Measurements from ENCODE around the gene MAVS. TPM values are rescaled to one million over a fixed set of nuclear protein-coding genes. Genes with fewer than 3 reads are reported as not detected.

MAVS gene
- total and polyA plus RNA-seq, 5 donors from 2014 or later: 3.5 to 26.1 (median 3.8) TPM

DNA sequence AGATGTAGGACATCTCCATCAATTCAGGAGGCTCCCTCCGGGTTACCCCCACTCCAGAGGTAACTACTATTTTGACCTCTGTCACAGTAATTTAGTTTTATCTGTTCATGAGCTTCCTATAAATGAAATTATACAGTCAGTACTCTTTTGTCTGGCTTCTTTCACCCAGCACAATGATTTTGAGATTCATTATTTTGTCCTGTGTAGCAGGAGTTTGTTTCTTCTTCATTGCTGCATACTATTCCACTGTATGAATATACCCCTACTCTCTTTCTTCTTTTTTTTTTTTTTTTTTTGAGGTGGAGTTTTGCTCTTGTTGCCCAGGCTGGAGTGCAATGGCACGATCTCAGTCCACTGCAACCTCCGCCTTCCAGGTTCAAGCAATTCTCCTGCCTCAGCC is 38.1 kb upstream of the MAVS start:
- H3K9me3 Mint-ChIP-seq: peaks cover 0 to 2% (median 0%) of the 10 kb centered on the region in 7 donors
- DNase-seq (no peak), ATAC-seq (ENCODE audit: low read depth in 2 of 2) (no peak)
- peaks cover 62% of the 10 kb centered on the region for H3K4me1 ChIP-seq (ENCODE audit: control insufficient read depth, insufficient read depth, low read length, poor library complexity, severe bottlenecking)
- H3K4me3 ChIP-seq (ENCODE audit: low read depth, low read length): no peak overlapping the region
- peak overlapping the region in 2 of 3 donors; percentile 89 to 91 for H3K27ac Mint-ChIP-seq
- H3K36me3 Mint-ChIP-seq: peaks cover 32% of the 10 kb centered on the region
- H3K4me3 Mint-ChIP-seq: peak overlapping the region in 2 of 4 donors; percentile 73 to 87
- peaks cover 15 to 84% (median 57%) of the 10 kb centered on the region in 4 donors for H3K4me1 Mint-ChIP-seq
- no peaks in the 10 kb centered on the region for H3K27me3 ChIP-seq (ENCODE audit: control insufficient read depth, insufficient read depth, low read length)
- H3K27me3 Mint-ChIP-seq: no peaks in the 10 kb centered on the region
- peak overlapping the region; percentile 66 for H3K27ac ChIP-seq (ENCODE audit: insufficient read depth, low read length, poor library complexity, severe bottlenecking)
- H3K9me3 ChIP-seq (ENCODE audit: control insufficient read depth in 2 of 2, low read length in 2 of 2): no peaks in the 10 kb centered on the region
- peaks cover 26% of the 10 kb centered on the region for H3K36me3 ChIP-seq (ENCODE audit: control insufficient read depth, insufficient read depth, low read length)

DNA sequence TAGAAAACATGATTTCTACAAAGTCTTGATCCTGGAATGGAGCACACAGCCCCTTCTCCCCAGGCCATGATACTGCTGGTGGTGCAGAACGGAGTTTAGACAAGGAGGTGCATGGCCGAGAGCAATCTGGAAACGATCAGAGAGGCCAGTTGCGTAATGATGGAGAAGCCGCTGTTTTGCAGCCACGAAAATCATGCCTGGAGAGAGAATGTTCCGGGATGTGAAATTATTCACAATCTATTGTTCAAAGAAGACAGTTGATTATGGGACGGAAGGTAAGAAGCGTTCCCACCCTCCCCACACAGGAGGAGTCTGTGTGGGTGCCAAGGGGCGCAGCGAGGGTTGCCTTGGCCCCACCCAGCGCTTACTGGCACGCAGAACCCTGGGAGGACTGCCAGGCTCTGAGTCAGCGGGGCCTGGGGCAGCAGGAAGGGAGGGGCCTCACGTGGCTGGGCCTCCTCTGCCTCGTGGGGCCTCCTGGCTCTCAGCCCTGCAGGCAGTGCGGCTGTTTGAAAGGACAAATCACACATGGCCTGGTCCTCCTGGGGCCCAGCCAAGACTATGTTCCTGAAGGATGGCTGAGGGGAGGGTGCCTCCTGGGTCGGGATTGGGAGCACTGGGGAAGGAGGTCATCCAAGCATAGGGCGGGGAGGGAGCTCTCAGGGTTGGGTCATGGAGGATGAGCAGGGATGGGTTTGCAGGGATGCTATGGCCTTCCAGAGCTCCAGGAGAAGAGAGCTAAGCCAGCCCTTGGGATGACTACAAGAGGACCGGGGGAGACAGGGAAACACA is 35.0 kb upstream of the MAVS start:
- peak; percentile 96 for ATAC-seq (ENCODE audit: low read depth in 2 of 2)
- H3K4me3 ChIP-seq (ENCODE audit: low read depth, low read length): peak overlapping the region; percentile 86

DNA sequence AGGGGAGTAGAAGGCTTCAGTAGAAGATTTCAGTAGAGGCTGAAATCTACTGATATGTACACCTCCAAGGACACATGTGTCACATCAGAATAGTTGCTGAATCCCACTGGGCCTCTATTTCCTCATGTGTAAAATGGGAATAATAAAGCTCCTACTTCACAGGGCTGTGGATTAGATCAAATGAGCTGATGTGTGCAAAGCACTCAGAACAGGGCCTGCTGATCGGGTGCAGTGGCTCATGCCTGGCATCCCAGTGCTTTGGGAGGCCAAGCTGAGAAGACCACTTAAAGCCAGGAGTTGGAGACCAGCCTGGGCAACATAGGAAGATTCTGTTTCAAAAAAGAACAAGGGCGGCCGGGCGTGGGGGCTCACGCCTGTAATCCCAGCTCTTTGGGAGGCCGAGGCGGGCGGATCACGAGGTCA is 34.4 kb upstream of the MAVS start:
- H3K9me3 ChIP-seq (ENCODE audit: control insufficient read depth in 2 of 2, low read length in 2 of 2): no peaks in the 10 kb centered on the region
- Mint-ChIP-seq H3K4me3 (peak overlapping the region; percentile 88 to 99 (median 92)), H3K9me3 (peaks cover 0 to 2% (median 0%) of the 10 kb centered on the region in 7 donors), H3K36me3 (peaks cover under 1% of the 10 kb centered on the region), H3K4me1 (peaks cover 15 to 85% (median 57%) of the 10 kb centered on the region in 4 donors), H3K27ac (peak overlapping the region; percentile 94 to 99 (median 95)), H3K27me3 (no peaks in the 10 kb centered on the region)
- peaks cover 80% of the 10 kb centered on the region for H3K4me1 ChIP-seq (ENCODE audit: control insufficient read depth, insufficient read depth, low read length, poor library complexity, severe bottlenecking)
- no peak for ATAC-seq (ENCODE audit: low read depth in 2 of 2)
- no peaks in the 10 kb centered on the region for H3K27me3 ChIP-seq (ENCODE audit: control insufficient read depth, insufficient read depth, low read length)
- H3K36me3 ChIP-seq (ENCODE audit: control insufficient read depth, insufficient read depth, low read length): no peaks in the 10 kb centered on the region
- no peak for DNase-seq
- H3K4me3 ChIP-seq (ENCODE audit: low read depth, low read length): peak overlapping the region; percentile 57
- H3K27ac ChIP-seq (ENCODE audit: insufficient read depth, low read length, poor library complexity, severe bottlenecking): peak overlapping the region; percentile 95

More for the DNA sequence above, 35.0 kb upstream of the MAVS start:
- Histone ChIP-seq H3K27ac (ENCODE audit: insufficient read depth, low read length, poor library complexity, severe bottlenecking) (peak overlapping the region; percentile 95), H3K9me3 (ENCODE audit: control insufficient read depth in 2 of 2, low read length in 2 of 2) (no peaks in the 10 kb centered on the region), H3K36me3 (ENCODE audit: control insufficient read depth, insufficient read depth, low read length) (no peaks in the 10 kb centered on the region), H3K4me1 (ENCODE audit: control insufficient read depth, insufficient read depth, low read length, poor library complexity, severe bottlenecking) (peaks cover 82% of the 10 kb centered on the region), H3K27me3 (ENCODE audit: control insufficient read depth, insufficient read depth, low read length) (no peaks in the 10 kb centered on the region)
- peaks cover 6% of the 10 kb centered on the region for H3K36me3 Mint-ChIP-seq
- no peaks in the 10 kb centered on the region for H3K27me3 Mint-ChIP-seq
- peaks cover 0 to 2% (median 0%) of the 10 kb centered on the region in 7 donors for H3K9me3 Mint-ChIP-seq
- DNase-seq: peak; percentile 84 to 98 (median 90)
- peak overlapping the region; percentile 94 to 99 (median 95) for H3K27ac Mint-ChIP-seq
- H3K4me1 Mint-ChIP-seq: peaks cover 20 to 86% (median 59%) of the 10 kb centered on the region in 4 donors
- H3K4me3 Mint-ChIP-seq: peak overlapping the region; percentile 88 to 99 (median 92)

DNA sequence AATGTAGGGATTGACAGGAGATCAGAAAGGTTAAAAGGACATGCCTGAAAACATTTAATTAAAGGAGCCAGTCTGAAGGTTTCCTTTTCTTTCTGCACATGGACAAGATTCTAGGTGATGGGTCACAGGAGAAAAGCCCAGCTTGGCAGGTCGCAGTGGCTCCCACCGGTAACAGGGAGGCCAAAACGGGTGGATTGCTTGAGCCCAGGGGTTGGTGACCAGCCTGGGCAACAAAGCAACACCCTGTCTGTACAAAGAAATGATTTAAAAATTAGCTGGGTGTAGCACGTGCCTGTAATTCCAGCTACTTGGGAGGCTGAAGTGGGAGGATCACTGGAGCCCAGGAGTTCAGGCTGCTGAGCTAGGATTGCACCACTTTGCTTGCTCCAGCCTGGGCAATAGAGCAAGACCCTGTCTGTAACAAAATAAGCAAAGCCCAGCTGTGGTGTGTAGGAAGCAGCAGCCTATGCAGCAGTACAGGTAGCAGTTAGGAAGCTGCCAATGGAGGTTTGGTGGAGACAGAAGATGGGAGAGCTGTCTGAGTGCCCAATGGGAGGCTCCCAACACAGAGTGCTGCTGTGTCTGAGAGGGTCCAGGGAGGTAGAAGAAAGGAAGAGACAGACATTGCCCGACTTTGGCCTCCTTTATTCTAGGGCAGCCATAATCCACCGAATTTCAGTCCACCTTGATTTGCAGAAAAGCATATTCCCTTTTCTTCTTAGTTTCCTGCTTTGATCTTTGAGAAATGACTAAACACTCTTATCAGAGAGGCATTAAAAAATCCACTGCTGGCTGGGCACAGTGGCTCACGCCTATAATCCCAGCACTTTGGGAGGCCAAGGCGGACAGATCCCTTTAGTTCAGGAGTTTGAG is 33.4 kb upstream of the MAVS start:
- peaks cover 15 to 82% (median 54%) of the 10 kb centered on the region in 4 donors for H3K4me1 Mint-ChIP-seq
- H3K4me1 ChIP-seq (ENCODE audit: control insufficient read depth, insufficient read depth, low read length, poor library complexity, severe bottlenecking): peaks cover 76% of the 10 kb centered on the region
- DNase-seq: no peak

DNA sequence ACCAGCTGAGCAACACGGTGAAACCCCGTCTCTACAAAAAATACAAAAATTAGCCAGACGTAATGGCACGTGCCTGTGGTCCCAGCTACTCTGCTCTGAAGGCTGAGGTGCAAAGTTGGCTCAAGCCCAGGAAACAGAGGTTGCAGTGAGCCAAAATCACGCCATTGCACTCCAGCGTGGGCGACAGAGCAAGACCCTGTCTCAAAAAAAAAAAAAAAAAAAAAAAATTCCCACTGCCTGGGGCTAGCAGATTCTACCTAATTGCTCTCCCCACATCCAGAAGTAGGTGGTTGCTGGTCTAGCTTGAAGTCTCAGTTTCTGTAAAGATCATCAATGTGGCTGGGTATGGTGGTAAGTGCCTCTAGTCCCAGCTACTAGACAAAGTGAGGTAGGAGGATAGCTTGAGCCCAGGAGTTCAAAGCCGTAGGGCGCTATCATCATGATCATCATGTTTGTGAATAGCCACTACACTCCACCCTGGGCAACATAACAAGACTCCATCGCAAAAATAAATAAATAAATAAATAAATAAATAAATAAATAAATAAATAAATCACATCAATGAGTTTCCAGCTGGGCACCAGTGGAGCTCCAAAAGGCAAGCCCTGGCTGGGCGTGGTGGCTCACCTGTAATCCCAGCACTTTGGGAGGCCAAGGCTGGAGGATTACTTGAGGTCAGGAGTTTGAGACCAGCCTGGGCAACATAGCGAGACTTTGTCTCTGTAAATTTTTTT is 32.6 kb upstream of the MAVS start:
- no peaks in the 10 kb centered on the region for H3K36me3 Mint-ChIP-seq
- no peak overlapping the region for H3K4me3 ChIP-seq (ENCODE audit: low read depth, low read length)
- H3K4me1 ChIP-seq (ENCODE audit: control insufficient read depth, insufficient read depth, low read length, poor library complexity, severe bottlenecking): peaks cover 84% of the 10 kb centered on the region
- H3K9me3 ChIP-seq (ENCODE audit: control insufficient read depth in 2 of 2, low read length in 2 of 2): no peaks in the 10 kb centered on the region
- H3K9me3 Mint-ChIP-seq: peaks cover 0 to 2% (median 0%) of the 10 kb centered on the region in 7 donors
- H3K27ac ChIP-seq (ENCODE audit: insufficient read depth, low read length, poor library complexity, severe bottlenecking): peak overlapping the region; percentile 95
- H3K36me3 ChIP-seq (ENCODE audit: control insufficient read depth, insufficient read depth, low read length): no peaks in the 10 kb centered on the region
- no peaks in the 10 kb centered on the region for H3K27me3 ChIP-seq (ENCODE audit: control insufficient read depth, insufficient read depth, low read length)
- H3K27ac Mint-ChIP-seq: peak overlapping the region; percentile 92 to 99 (median 94)
- H3K27me3 Mint-ChIP-seq: no peaks in the 10 kb centered on the region
- DNase-seq: no peak
- H3K4me3 Mint-ChIP-seq: peak overlapping the region; percentile 38 to 94 (median 90)
- peaks cover 15 to 84% (median 56%) of the 10 kb centered on the region in 4 donors for H3K4me1 Mint-ChIP-seq
- no peak for ATAC-seq (ENCODE audit: low read depth in 2 of 2)

More for the DNA sequence above, 33.4 kb upstream of the MAVS start:
- Histone ChIP-seq H3K4me3 (ENCODE audit: low read depth, low read length) (peak overlapping the region; percentile 37), H3K36me3 (ENCODE audit: control insufficient read depth, insufficient read depth, low read length) (no peaks in the 10 kb centered on the region), H3K27me3 (ENCODE audit: control insufficient read depth, insufficient read depth, low read length) (no peaks in the 10 kb centered on the region), H3K9me3 (ENCODE audit: control insufficient read depth in 2 of 2, low read length in 2 of 2) (no peaks in the 10 kb centered on the region), H3K27ac (ENCODE audit: insufficient read depth, low read length, poor library complexity, severe bottlenecking) (peak overlapping the region; percentile 95)
- Mint-ChIP-seq H3K4me3 (peak overlapping the region; percentile 71 to 94 (median 90)), H3K36me3 (no peaks in the 10 kb centered on the region), H3K27ac (peak overlapping the region; percentile 92 to 99 (median 94)), H3K9me3 (peaks cover 0 to 2% (median 0%) of the 10 kb centered on the region in 7 donors), H3K27me3 (no peaks in the 10 kb centered on the region)
- ATAC-seq (ENCODE audit: low read depth in 2 of 2): no peak

DNA sequence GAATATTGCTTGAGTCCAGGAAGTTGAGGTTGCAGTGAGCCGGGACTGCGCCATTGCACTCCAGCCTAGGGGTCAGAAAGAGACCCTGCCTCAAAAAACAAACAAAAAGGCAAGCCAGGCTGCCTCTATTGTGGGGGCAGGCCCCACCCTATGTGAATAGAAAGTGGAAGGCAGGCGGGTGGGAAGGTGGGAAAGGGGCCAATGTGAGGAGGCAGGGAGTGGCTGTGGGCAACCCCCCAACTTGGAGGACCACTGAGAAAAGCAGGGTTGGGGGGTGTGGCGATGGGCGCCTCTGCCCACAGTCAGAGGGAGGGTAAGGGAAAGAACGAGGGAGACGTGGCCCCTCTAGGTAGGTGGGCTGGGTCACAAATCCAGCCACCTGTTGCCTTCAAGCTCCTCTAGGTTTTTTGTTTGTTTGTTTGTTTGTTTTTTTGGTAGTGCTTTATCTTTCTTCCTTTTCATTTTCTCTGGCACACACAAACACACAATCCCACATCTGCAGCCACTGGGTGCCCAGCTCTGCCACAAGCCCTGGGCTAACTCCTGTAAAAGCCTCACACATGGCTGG is 31.6 kb upstream of the MAVS start:
- H3K9me3 Mint-ChIP-seq: peaks cover 0 to 2% (median 0%) of the 10 kb centered on the region in 7 donors
- H3K27me3 ChIP-seq (ENCODE audit: control insufficient read depth, insufficient read depth, low read length): no peaks in the 10 kb centered on the region
- H3K4me3 Mint-ChIP-seq: peak overlapping the region in 3 of 4 donors; percentile 79 to 89 (median 85)
- no peaks in the 10 kb centered on the region for H3K36me3 ChIP-seq (ENCODE audit: control insufficient read depth, insufficient read depth, low read length)
- H3K36me3 Mint-ChIP-seq: no peaks in the 10 kb centered on the region
- no peak overlapping the region for H3K4me3 ChIP-seq (ENCODE audit: low read depth, low read length)
- ATAC-seq (ENCODE audit: low read depth in 2 of 2) (no peak), DNase-seq (no peak)
- H3K4me1 Mint-ChIP-seq: peaks cover 15 to 89% (median 60%) of the 10 kb centered on the region in 4 donors
- H3K4me1 ChIP-seq (ENCODE audit: control insufficient read depth, insufficient read depth, low read length, poor library complexity, severe bottlenecking): peaks cover 89% of the 10 kb centered on the region
- H3K27me3 Mint-ChIP-seq: no peaks in the 10 kb centered on the region
- peak overlapping the region; percentile 95 for H3K27ac ChIP-seq (ENCODE audit: insufficient read depth, low read length, poor library complexity, severe bottlenecking)
- H3K27ac Mint-ChIP-seq: peak overlapping the region; percentile 84 to 99 (median 90)
- H3K9me3 ChIP-seq (ENCODE audit: control insufficient read depth in 2 of 2, low read length in 2 of 2): no peaks in the 10 kb centered on the region

Measured in CD4-positive, CD25-positive, alpha-beta regulatory T cell (primary cell).